GM12874 (cell line): ENCODE results near the gene ODR4.
A peak's percentile ranks its signal among the peaks of the same experiment; 100 is the strongest.

ENCODE experiments used
- CTCF ChIP-seq: IDR thresholded peaks from 2 replicates; pipeline ENCODE4 v1.5.1; 2011; ENCODE audit warnings: low read depth, mild to moderate bottlenecking, control low read depth, low read length, moderate library complexity; ENCODE audit not compliant: insufficient read depth

The ODR4 gene

GRCh38 chr1:186375929-186376319 lies 286 bp downstream of the ODR4 start:
- no peak for TF ChIP-seq CTCF

- no peak for TF ChIP-seq CTCF
Observed at GRCh38 chr1:186386725-186387383, 11.2 kb downstream of the ODR4 start.

DNA sequence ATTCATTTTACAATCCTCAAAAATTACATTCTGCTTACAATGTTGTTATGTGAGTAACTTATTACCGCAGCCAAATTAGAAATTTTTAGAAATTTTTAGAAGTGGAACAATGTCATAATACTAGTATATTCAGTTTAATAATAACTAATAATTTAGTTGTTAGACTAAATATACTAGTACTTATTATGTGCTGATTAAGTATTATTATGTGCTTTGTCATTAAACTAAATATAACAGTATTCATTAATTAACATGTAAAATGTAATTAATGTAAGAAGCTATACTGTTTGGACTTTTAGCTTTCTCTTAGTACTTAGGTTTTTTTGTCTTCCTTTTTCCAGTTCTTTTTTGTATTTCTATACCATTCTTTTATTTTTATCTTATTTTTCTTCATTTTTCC lies 15.3 kb downstream of the ODR4 start:
- no peak for TF ChIP-seq CTCF

GRCh38 chr1:186391841-186392240 lies 16.2 kb downstream of the ODR4 start:
- TF ChIP-seq CTCF: no peak

- no peak for TF ChIP-seq CTCF
Observed at GRCh38 chr1:186403632-186404031, 28.0 kb downstream of the ODR4 start.

- peak; percentile 57; the same call in 1 of the 2 replicates for TF ChIP-seq CTCF
Observed at GRCh38 chr1:186404454-186405051, 28.9 kb downstream of the ODR4 start.

DNA sequence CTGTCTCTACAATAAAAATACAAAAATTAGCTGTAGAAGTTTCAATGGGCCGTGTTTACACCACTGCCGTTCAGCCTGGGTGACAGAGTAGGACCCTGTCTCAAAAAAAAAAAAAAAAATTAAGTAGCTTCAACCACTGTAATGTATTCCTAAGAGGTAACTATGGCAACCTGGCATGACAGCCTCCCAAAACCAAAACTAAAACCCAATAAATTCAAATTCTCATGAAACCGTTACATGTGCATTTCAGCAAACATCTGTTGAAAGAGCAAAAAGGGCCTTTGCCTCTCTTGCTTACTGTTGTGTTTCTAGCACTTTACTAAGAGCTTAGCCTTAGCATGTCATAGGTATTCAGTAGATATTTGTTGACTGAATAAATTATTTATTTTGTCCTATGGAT lies 33.5 kb downstream of the ODR4 start:
- TF ChIP-seq CTCF: no peak
